Measurements from ENCODE around the gene MGAT5.

MGAT5 gene

DNA sequence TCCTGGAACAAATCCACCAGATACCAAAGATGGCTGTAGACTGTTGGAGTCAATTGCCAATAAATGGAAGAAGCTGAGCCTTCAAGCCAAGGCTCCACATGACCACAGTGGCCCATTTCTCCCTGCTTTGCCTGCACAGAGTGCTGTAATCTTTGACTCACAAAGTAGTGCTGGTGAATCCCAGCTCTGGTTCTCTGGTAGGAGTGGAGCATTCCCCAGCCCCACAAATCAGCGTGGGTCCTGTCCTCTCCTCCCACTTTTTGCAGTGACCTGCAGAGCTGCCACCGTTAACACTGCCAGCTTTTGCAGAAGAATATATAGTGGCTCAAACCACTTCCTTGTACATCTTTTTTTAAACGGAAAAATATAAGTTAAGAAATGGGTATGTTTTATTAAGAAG is 93.9 kb downstream of the MGAT5 start:
- Histone ChIP-seq H3K9ac (ENCODE audit: low read depth, low read length) (no peak overlapping the region), H3K36me3 (ENCODE audit: insufficient read depth, low read length) (no peaks in the 10 kb centered on the region), H3K9me3 (ENCODE audit: control insufficient read depth, insufficient read depth, low read length) (no peaks in the 10 kb centered on the region), H3K4me1 (ENCODE audit: insufficient read depth, low read length) (no peaks in the 10 kb centered on the region)

DNA sequence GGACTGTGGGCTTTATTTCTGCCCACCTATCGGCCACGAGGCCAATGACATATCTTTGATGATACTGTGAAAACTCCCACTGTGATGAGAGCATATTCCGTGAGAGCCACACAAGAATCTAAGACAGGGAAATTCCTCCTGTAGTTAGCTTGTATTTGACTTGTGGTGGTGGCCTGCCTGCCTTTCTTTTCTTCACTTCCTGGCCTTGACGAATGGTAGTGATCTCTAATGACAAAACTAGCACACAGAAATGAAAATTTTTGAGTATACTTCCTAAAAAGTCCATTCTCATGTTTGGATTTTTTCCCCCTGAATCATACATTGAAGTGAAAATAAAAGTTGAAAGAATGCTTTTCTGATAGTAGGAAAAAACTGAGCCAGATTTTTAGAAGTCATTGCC is 94.4 kb downstream of the MGAT5 start:
- no peak overlapping the region for H3K9ac ChIP-seq (ENCODE audit: low read depth, low read length)
- H3K9me3 ChIP-seq (ENCODE audit: control insufficient read depth, insufficient read depth, low read length), result no peaks in the 10 kb centered on the region
- H3K4me1 ChIP-seq (ENCODE audit: insufficient read depth, low read length), result no peaks in the 10 kb centered on the region
- no peaks in the 10 kb centered on the region for H3K36me3 ChIP-seq (ENCODE audit: insufficient read depth, low read length)

DNA sequence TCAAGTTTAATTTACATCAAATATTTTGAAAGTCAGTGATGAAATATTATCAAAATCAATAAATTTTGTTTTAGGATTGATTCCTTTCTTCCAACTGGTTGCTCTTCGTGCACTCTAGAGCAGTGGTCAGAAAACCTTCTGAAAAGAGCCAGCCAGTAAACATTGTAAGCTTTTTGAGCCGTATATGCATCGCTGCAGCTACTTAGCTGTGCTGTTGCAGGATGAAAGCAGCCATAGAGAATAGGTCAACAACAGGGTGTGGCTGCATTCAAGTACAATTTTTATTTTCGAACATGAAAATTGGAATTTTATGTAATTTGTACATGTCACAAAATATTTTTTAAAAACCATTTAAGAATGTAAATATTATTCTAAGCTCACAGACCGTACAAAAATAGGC is 94.9 kb downstream of the MGAT5 start:
- Histone ChIP-seq H3K4me1 (ENCODE audit: insufficient read depth, low read length) (no peaks in the 10 kb centered on the region), H3K9ac (ENCODE audit: low read depth, low read length) (no peak overlapping the region), H3K36me3 (ENCODE audit: insufficient read depth, low read length) (no peaks in the 10 kb centered on the region), H3K9me3 (ENCODE audit: control insufficient read depth, insufficient read depth, low read length) (no peaks in the 10 kb centered on the region)

DNA sequence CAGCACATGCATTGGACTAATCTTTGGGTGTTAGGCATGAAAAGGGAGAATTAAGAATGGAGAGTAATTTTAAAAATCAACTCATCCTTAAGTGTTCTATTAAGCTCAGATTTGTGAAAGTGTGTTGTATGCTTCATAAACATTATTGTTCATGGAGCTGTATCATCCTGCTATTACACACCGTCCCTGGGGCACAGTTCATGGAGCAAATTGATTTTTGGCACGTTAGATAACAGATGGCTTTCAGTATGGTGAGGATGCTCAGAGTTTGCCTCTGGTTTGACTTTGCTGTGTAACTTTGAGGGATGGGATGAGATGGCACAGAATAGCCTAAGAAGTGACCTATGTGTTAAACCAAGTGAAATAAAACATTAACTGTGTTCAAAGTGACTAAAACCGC is 97.1 kb downstream of the MGAT5 start:
- Histone ChIP-seq H3K9ac (ENCODE audit: low read depth, low read length) (no peak overlapping the region), H3K9me3 (ENCODE audit: control insufficient read depth, insufficient read depth, low read length) (no peaks in the 10 kb centered on the region), H3K36me3 (ENCODE audit: insufficient read depth, low read length) (peaks cover 2% of the 10 kb centered on the region; the same call in 1 of the 2 replicates)

DNA sequence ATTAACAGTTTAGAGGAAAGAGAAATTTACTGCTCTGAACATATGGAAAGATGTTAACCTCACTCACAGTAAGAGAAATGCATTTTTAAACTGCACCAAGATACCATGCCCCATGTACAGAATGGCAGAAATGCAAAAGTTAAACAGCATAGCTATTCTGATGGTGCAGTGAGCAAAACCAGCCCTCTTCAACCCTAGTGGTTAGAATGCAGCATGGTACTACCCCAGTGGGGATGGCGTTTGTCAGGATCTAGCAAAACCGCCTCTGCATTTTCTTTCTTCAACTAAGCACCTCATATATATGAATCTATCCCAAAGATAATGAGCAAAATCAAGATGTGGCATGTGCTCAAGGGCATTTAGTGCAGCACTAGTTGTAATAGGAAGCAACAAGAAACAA is 98.0 kb downstream of the MGAT5 start:
- Histone ChIP-seq H3K36me3 (ENCODE audit: insufficient read depth, low read length) (peaks cover 2% of the 10 kb centered on the region; the same call in 1 of the 2 replicates), H3K9ac (ENCODE audit: low read depth, low read length) (no peak overlapping the region), H3K4me1 (ENCODE audit: insufficient read depth, low read length) (no peaks in the 10 kb centered on the region), H3K9me3 (ENCODE audit: control insufficient read depth, insufficient read depth, low read length) (no peaks in the 10 kb centered on the region)

More for the DNA sequence above, 97.1 kb downstream of the MGAT5 start:
- H3K4me1 ChIP-seq (ENCODE audit: insufficient read depth, low read length), result no peaks in the 10 kb centered on the region

DNA sequence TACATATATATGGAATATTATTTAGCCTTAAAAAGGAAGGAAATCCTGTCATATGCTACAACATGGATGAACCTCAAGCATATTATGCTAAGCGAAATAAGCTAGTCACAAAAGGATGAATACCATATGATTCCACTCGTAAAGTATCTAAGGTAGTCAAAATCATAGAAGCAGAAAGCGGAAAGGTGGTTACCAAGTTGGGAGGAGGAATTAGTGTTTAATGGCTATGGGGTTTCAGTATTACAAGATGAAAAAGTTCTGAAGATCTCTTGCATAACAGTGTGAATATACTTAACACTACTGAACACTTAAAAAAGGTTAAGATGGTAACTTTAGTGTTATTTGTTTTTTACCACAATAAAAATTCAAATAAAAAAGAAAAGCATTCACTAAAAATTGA is 99.0 kb downstream of the MGAT5 start:
- Histone ChIP-seq H3K36me3 (ENCODE audit: insufficient read depth, low read length) (peaks cover 2% of the 10 kb centered on the region; the same call in 1 of the 2 replicates), H3K4me1 (ENCODE audit: insufficient read depth, low read length) (no peaks in the 10 kb centered on the region), H3K9me3 (ENCODE audit: control insufficient read depth, insufficient read depth, low read length) (no peaks in the 10 kb centered on the region), H3K9ac (ENCODE audit: low read depth, low read length) (no peak overlapping the region)

- Histone ChIP-seq H3K36me3 (ENCODE audit: insufficient read depth, low read length) (peaks cover 2% of the 10 kb centered on the region; the same call in 1 of the 2 replicates), H3K9ac (ENCODE audit: low read depth, low read length) (no peak overlapping the region), H3K9me3 (ENCODE audit: control insufficient read depth, insufficient read depth, low read length) (no peaks in the 10 kb centered on the region), H3K4me1 (ENCODE audit: insufficient read depth, low read length) (no peaks in the 10 kb centered on the region)
These were observed 100.7 kb downstream of the MGAT5 start for GRCh38 chr2:134354611-134355010.

DNA sequence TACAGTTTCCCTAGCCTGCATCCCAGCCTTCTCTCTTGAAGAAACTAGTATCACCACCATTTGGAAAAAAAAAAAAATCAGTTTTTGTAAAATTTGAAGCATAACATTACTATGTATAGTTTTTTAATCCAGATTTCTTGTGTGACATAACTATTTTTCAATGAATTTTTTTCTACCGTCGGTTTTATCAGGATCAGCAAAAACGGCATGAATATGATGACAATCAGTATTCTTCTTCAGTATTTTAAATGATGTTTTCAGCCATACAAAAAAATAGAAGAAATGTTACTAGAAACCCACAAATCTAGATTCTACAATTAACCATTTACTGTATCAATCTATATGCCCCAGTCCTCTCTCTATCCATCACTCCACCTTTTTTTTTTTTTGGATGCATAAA is 103.9 kb downstream of the MGAT5 start:
- peaks cover 2% of the 10 kb centered on the region; the same call in 1 of the 2 replicates for H3K36me3 ChIP-seq (ENCODE audit: insufficient read depth, low read length)
- no peaks in the 10 kb centered on the region for H3K4me1 ChIP-seq (ENCODE audit: insufficient read depth, low read length)
- H3K9me3 ChIP-seq (ENCODE audit: control insufficient read depth, insufficient read depth, low read length), result no peaks in the 10 kb centered on the region
- no peak overlapping the region for H3K9ac ChIP-seq (ENCODE audit: low read depth, low read length)

DNA sequence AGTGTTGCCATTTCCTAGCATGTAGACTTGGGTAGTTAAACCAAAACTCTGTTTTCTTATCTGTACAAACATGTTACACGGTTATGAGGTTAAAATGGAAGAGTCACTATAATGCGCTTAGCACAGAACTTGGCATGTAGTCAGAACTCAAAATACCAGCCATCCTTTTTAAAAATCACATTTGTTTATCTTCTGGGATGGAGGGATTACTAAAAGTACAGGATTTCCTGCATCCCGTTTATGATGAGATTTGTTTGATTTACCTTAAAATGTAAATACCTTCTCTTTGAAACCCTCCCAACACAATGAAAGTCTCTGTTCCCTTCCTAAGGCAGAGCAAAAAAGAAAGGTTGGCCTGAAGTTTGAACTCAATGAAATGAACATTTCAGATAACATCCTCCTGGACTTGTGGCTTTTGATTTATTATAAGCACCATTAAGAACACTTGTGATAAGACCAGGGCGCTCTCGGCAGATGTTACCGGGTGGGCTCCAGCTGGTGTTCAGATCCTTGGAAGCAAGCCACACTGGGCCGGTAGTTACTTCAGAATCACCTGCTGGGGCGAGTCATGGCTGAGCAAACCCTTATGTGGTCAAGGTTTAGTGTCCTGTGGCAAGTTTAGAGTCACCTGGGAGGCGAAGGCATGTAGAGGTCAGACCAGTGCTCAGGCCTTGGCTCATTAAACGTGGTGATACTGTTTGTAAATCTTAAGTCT is 105.7 kb downstream of the MGAT5 start:
- H3K36me3 ChIP-seq (ENCODE audit: insufficient read depth, low read length), result no peaks in the 10 kb centered on the region

GRCh38 chr2:134360745-134361487 is 107.0 kb downstream of the MGAT5 start:
- H3K36me3 ChIP-seq (ENCODE audit: insufficient read depth, low read length), result no peaks in the 10 kb centered on the region
- H3K9ac ChIP-seq (ENCODE audit: low read depth, low read length), result no peak overlapping the region
- H3K9me3 ChIP-seq (ENCODE audit: control insufficient read depth, insufficient read depth, low read length), result no peaks in the 10 kb centered on the region
- H3K4me1 ChIP-seq (ENCODE audit: insufficient read depth, low read length), result no peaks in the 10 kb centered on the region

More for the DNA sequence above, 105.7 kb downstream of the MGAT5 start:
- Histone ChIP-seq H3K9me3 (ENCODE audit: control insufficient read depth, insufficient read depth, low read length) (no peaks in the 10 kb centered on the region), H3K4me1 (ENCODE audit: insufficient read depth, low read length) (no peaks in the 10 kb centered on the region), H3K9ac (ENCODE audit: low read depth, low read length) (no peak overlapping the region)

DNA sequence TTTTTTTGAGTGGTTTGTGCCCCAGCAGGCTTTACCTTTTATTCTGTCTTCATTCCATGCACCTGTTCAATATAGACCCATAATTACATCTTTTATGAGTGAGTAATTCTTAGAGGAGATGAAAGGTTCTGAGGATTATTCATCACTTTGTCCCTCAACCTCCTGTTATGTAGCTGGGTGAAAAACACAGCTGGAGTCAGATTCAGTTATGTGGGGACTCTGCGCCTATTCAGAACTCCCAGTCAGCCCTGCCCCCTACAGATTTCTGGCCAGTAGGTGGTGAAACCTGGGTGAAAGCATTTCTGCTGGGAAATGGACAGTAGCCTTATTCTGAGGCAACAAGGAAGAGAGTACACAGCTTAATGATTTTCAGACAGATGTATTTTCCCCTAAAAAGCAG is 107.8 kb downstream of the MGAT5 start:
- Histone ChIP-seq H3K9ac (ENCODE audit: low read depth, low read length) (no peak overlapping the region), H3K9me3 (ENCODE audit: control insufficient read depth, insufficient read depth, low read length) (no peaks in the 10 kb centered on the region), H3K36me3 (ENCODE audit: insufficient read depth, low read length) (no peaks in the 10 kb centered on the region)

GRCh38 chr2:134362152-134362668 is 108.3 kb downstream of the MGAT5 start:
- no peaks in the 10 kb centered on the region for H3K9me3 ChIP-seq (ENCODE audit: control insufficient read depth, insufficient read depth, low read length)
- H3K4me1 ChIP-seq (ENCODE audit: insufficient read depth, low read length), result no peaks in the 10 kb centered on the region
- no peaks in the 10 kb centered on the region for H3K36me3 ChIP-seq (ENCODE audit: insufficient read depth, low read length)
- H3K9ac ChIP-seq (ENCODE audit: low read depth, low read length), result no peak overlapping the region

More for the DNA sequence above, 107.8 kb downstream of the MGAT5 start:
- no peaks in the 10 kb centered on the region for H3K4me1 ChIP-seq (ENCODE audit: insufficient read depth, low read length)

GRCh38 chr2:134362740-134363139 is 108.9 kb downstream of the MGAT5 start:
- no peaks in the 10 kb centered on the region for H3K36me3 ChIP-seq (ENCODE audit: insufficient read depth, low read length)
- H3K9me3 ChIP-seq (ENCODE audit: control insufficient read depth, insufficient read depth, low read length), result no peaks in the 10 kb centered on the region
- H3K9ac ChIP-seq (ENCODE audit: low read depth, low read length), result no peak overlapping the region
- H3K4me1 ChIP-seq (ENCODE audit: insufficient read depth, low read length), result no peaks in the 10 kb centered on the region

DNA sequence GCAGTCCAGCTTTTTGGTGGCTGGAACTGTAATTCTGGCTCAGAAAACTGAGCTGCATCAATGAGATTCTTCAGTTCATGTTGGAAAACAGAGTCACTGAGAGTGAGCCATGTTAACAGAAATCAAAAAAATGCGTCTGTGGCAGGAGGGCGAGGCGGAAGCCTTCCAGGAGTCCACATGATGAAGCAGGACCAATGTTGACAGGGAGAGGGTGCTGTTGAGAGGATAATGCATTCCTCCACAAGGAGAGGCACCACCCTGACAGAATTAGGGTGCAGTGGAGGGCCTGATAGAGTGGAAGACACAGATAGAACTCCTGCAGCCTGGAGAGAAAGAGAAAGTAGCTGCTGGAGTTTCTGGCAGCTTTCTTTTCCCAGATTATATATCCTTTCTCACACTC is 111.5 kb downstream of the MGAT5 start:
- Histone ChIP-seq H3K36me3 (ENCODE audit: insufficient read depth, low read length) (no peaks in the 10 kb centered on the region), H3K4me1 (ENCODE audit: insufficient read depth, low read length) (no peaks in the 10 kb centered on the region), H3K9me3 (ENCODE audit: control insufficient read depth, insufficient read depth, low read length) (no peaks in the 10 kb centered on the region), H3K9ac (ENCODE audit: low read depth, low read length) (no peak overlapping the region)

- no peaks in the 10 kb centered on the region for H3K9me3 ChIP-seq (ENCODE audit: control insufficient read depth, insufficient read depth, low read length)
- H3K36me3 ChIP-seq (ENCODE audit: insufficient read depth, low read length), result no peaks in the 10 kb centered on the region
- no peak overlapping the region for H3K9ac ChIP-seq (ENCODE audit: low read depth, low read length)
- H3K4me1 ChIP-seq (ENCODE audit: insufficient read depth, low read length), result no peaks in the 10 kb centered on the region
These were observed 112.5 kb downstream of the MGAT5 start for GRCh38 chr2:134366359-134366758.

Data from ES-I3 (cell line).